Activated CD8-positive, alpha-beta memory T cell treated with anti-CD3 and anti-CD28 coated beads, Interleukin-2, amount 50 U/mL, for 1 hour (primary cell): Measurements from ENCODE around the gene LAMB1.
"Not testable (repeated sequence)": the region's sequence is repeated elsewhere in the genome, so short reads cannot be mapped to it uniquely, and the experiment has no call there.

Experiments used
- DNase-seq: peaks from one replicate; pipeline ENCODE4 v3.0.0-alpha.2; 2020; ENCODE audit errors: extremely low read depth

LAMB1 gene

GRCh38 chr7:107946451-107946850 is 56.5 kb downstream of the LAMB1 start:
- no peak for DNase-seq

DNA sequence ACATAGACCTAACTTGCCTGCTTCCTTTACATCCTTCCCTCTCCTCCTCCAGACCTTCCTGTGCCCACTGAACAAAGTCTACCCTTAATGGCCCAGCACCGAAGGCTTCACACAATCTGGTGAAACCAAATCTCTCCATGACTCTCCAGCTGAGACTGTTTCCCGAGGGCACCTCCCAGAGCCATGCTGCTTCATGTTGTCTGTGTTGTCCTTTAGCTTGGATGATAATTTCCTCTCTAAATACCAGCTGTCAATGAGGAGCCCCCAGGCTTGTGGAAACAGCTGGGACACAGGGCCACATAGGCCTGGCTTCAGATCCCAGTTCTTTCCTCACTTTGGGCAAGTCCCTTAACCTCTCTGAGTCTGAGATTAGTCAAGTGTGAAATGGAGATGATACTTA is 57.6 kb downstream of the LAMB1 start:
- no peak for DNase-seq

DNA sequence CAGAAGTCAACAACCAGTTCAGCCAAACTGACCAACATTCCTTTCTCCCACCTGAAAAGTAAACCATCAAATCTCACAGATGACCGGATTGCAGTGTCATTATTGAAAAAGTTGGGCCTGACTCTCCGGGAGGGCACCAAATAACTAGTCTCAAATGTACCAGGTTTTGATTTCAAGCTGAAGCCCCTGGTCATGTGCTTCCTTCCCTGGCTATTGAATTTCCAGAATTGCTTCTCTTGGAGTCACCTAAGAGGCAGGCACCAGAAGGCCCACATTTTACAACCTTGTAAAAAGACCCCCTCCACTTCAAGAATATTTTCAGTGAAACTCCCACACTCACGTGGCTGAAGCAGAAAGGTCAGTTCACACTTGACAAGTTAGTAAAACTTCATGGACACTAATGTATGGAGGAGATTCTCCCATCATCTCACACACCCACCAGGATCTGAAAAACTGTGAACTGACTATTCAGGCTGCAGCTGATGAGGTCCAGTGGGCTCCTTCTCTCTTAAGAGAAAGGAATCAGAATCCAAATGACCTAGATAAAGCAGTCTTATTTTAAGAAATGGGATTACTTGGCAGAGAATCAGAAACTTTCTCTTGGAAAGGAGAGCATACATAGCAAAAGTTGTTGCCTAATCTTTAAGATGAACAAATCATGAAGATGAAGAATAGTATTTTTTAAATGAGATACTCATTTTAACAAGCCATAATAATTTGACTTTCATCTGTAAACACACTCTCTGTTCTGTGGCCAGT is 58.4 kb downstream of the LAMB1 start:
- no peak for DNase-seq

GRCh38 chr7:107943018-107943417 is 59.9 kb downstream of the LAMB1 start:
- no peak for DNase-seq

GRCh38 chr7:107940951-107941350 is 62.0 kb downstream of the LAMB1 start:
- DNase-seq = no peak

DNA sequence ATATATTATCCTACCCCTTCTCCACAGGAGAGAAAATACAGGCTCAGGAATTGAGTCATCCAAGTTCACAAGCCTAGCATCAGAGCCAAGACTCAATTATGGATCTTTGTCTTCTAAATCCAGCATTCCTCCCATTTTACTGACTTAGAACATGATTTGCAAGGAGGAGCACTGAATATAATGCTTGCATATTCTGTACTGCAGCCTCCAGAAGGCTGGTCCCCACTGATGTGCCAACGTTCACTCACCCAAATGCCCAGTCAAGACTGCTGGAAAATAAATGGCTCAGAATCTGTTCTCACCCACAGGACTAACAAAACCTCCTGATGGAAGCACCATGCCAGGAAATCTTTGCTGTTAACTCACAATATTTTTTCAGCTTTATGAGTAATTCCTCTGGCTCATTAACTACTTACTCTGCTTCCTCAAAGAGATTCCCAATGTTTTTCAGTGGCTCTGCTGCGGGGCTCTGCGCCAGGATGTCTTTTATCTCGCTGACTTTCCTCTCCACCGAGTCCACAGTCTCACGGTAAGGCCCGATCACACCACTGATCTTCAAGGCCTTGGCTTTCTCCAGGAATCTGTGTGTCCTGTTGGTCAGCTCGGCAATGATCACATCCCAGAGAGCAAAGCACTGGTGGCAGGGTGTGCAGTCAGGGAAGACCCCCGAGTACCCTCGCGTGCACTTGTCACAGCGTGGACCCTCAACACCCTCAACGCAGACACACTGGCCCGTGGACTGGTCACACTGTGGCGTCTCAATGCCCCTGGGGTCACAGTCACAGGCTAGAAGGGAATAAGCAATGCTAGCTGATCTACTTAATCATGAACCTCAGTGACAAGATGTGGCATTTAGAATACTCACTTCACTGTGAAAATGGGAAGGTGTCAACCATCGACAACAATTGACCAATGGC is 63.1 kb downstream of the LAMB1 start:
- DNase-seq = no peak

- DNase-seq = no peak
These were observed 64.3 kb downstream of the LAMB1 start for GRCh38 chr7:107938456-107939250.

GRCh38 chr7:107937531-107937930 is 65.4 kb downstream of the LAMB1 start:
- DNase-seq = no peak

- DNase-seq = no peak
These were observed 66.6 kb downstream of the LAMB1 start for GRCh38 chr7:107936312-107936711.

GRCh38 chr7:107934991-107935770 is 67.8 kb downstream of the LAMB1 start:
- DNase-seq = no peak

- no peak for DNase-seq
These were observed 69.5 kb downstream of the LAMB1 start for GRCh38 chr7:107933386-107934013.

- no peak for DNase-seq
These were observed 70.2 kb downstream of the LAMB1 start for GRCh38 chr7:107932805-107933204.

DNA sequence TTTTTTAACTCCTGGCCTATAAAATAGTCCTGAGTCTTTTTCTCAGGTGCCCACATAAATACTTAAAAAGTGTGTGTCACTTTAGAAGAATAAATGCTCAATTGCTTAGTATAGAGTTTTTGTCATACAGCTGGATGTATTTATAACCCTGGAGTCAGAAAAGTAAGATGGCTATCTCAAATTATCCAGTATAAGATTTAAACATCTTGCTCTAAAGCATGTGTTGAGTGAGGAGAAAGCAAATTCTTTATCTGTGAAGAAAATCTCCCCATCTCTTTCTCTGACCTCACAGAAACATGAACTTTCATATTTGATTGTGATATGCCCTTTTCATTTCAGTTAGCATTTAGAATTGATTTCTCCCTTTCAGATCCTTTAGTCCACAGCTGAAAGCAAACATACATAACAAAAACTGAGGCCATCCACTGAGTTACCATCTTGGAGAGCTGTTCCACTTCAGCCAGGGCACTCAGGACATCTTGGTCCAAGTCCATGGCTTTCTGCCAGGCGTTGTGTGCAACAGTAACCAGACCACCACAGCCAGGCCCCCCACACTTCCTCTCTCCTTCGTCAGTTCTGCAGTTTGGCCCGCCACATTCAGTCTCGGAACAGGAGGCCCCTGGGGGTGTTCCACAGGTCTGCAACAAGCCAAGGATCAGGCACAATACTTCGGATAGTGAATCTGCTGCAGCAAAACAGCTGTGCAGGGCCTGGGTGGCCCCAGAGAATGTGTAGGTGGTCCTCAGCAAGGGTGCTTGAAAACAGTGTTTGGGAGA is 71.0 kb downstream of the LAMB1 start:
- no peak for DNase-seq

- no peak for DNase-seq
These were observed 76.5 kb downstream of the LAMB1 start for GRCh38 chr7:107926481-107926880.

DNA sequence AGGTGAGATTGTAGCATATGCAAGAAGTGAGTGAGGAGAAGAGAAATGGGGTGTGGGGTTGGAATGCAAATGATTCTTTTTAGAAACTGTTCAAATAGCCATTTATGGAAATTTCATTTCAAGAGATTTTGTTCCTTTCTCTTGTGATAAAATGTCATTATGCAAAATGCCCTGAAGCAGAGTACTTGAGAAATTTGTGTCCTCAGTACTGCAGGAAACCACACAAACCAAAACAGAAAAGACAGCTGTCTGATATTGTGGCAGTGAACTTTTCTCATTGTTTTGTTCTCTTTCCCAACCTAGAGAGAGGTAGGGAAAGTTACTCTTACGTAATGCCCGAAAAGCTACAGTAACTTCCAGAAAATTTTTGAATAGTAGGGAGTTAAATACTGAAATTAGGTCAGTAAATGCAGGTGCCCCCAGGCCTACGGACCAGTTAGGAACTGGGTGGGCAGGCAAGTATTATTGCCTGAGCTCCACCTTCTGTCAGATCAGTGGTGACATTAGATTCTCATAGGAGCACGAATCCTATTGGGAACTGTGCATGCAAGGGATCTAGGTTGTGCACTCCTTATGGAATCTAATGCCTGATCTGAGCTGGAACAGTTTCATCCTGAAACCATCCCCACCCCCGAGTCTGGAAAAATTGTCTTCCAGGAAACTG is 78.0 kb downstream of the LAMB1 start:
- DNase-seq = no peak

DNA sequence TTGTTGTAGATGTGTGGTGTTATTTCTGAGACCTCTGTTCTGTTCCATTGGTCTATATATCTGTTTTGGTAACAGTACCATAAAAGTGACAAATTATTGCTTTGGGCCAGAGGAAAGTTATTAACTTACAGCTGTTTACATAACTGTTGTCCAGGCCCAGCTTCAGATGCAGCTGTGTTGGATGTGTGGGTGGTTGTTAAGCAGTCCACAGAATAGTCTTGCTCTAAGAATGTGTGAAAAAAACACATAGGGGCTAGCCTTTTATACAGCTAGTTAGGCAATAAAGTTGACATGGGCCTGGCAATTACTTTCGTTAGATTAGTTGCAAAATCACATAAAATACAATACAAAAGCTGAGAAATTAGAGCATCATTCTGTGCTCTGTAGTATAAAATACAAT is 80.1 kb downstream of the LAMB1 start:
- no peak for DNase-seq

GRCh38 chr7:107921826-107922225 is 81.1 kb downstream of the LAMB1 start:
- DNase-seq = not testable (repeated sequence)

DNA sequence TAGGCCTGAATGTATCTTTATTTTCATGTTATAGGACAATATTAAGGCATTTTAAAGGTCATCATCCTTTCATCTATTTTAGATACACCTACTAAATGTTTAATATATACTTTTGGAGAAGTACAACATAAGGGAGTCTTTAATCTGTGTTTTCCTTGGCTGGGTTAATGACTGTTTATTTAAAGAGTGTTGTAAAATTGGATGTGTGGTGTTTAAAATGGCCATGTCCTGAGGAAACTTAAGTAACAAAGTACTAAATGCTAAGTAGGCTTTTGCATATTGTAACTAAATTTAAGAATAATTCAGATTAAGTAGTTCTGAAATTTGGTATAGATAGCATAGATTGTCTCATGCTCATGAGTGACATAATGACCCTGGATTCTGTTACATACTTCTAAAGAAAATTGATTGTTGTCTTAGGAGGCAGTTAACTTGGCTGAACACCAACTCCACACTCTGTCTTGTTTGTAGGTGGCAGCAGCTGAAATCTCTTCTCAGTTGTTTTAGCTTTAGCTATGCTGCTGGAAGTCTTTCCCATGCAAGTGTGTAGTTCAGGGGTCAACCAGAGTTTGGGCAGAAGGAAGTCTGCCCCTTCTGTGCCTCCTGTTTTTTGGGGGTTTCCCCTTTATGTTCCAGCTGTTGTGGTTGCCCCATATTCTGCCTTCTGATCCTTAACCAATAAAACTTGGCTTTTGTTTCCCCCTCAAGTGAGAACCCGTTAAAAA is 82.8 kb downstream of the LAMB1 start:
- DNase-seq = no peak

DNA sequence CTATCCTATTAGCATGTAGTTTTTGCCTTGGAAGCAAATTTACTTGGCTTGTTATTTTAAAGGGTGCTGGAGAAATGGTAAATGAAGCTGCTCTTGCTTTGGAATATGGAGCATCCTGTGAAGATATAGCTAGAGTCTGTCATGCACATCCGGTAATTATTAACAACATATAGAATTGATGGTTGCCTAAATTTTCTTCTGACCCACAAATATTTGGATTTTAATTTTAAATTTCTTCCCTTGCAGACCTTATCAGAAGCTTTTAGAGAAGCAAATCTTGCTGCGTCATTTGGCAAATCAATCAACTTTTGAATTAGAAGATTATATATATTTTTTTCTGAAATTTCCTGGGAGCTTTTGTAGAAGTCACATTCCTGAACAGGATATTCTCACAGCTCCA is 84.0 kb downstream of the LAMB1 start:
- DNase-seq = no peak
